Osteoblast (primary cell): ENCODE results near the gene LRRC66. TPM values are rescaled to one million over a fixed set of nuclear protein-coding genes. Genes with fewer than 3 reads are reported as not detected.

Experiments used
- DNase-seq: peaks from one replicate; pipeline ENCODE4 v3.0.0; 2011; ENCODE audit warnings: low spot score, mixed read lengths; ENCODE audit not compliant: insufficient read length; ENCODE audit errors: missing footprints
- H2AFZ ChIP-seq: 2 replicates; pipeline ENCODE4 v1.6.0; 2011; ENCODE audit warnings: mild to moderate bottlenecking, low read length
- H3K27ac ChIP-seq: 2 replicates; pipeline ENCODE4 v1.5.1; 2011; ENCODE audit warnings: mild to moderate bottlenecking, low read depth, low read length, moderate library complexity
- H3K27me3 ChIP-seq: 2 replicates; pipeline ENCODE4 v1.6.0; 2012; ENCODE audit warnings: mild to moderate bottlenecking, control low read depth, inconsistent platforms, low read length, moderate library complexity; ENCODE audit not compliant: insufficient read depth
- H3K36me3 ChIP-seq: 2 replicates; pipeline ENCODE4 v1.5.1; 2011; ENCODE audit warnings: mild to moderate bottlenecking, low read length, control low read depth, moderate library complexity; ENCODE audit not compliant: insufficient read depth
- H3K4me1 ChIP-seq: 2 replicates; pipeline ENCODE4 v1.5.1; 2011; ENCODE audit warnings: mild to moderate bottlenecking, low read length, control low read depth, moderate library complexity; ENCODE audit not compliant: insufficient read depth
- H3K4me2 ChIP-seq: 2 replicates; pipeline ENCODE4 v1.6.0; 2011; ENCODE audit warnings: mild to moderate bottlenecking, low read length; ENCODE audit not compliant: insufficient read depth
- H3K4me3 ChIP-seq: fragments of 200-600 bp; sonication (generic); 3 replicates; pipeline ENCODE4 v1.5.1; 2012; ENCODE audit warnings: mild to moderate bottlenecking, low read length, inconsistent platforms; ENCODE audit not compliant: insufficient read depth
- H3K79me2 ChIP-seq: 2 replicates; pipeline ENCODE4 v1.6.0; 2012; ENCODE audit warnings: mild to moderate bottlenecking, low read length, control low read depth, inconsistent platforms; ENCODE audit not compliant: insufficient read depth
- H3K9me3 ChIP-seq: 2 replicates; pipeline ENCODE4 v1.5.1; 2011; ENCODE audit warnings: low read depth, low read length, control low read depth
- H4K20me1 ChIP-seq: 2 replicates; pipeline ENCODE4 v1.6.0; 2012; ENCODE audit warnings: mild to moderate bottlenecking, low read length, control low read depth; ENCODE audit not compliant: insufficient read depth
- total RNA-seq: library from RNA; depleted of rRNA; stranded (reverse); fragments of >200 nt; gene quantifications from 2 replicates; pipeline ENCODE4 v1.2.3, GENCODE V29; 2012
- TF ChIP-seq, protein P1 (sequence below): IDR thresholded peaks from 2 replicates; pipeline ENCODE4 v1.5.1; 2011; ENCODE audit warnings: mild to moderate bottlenecking, low read depth, low read length, moderate library complexity; ENCODE audit errors: extremely low read depth

The LRRC66 gene
- total RNA-seq, 1 donor, result 0.36 TPM

DNA sequence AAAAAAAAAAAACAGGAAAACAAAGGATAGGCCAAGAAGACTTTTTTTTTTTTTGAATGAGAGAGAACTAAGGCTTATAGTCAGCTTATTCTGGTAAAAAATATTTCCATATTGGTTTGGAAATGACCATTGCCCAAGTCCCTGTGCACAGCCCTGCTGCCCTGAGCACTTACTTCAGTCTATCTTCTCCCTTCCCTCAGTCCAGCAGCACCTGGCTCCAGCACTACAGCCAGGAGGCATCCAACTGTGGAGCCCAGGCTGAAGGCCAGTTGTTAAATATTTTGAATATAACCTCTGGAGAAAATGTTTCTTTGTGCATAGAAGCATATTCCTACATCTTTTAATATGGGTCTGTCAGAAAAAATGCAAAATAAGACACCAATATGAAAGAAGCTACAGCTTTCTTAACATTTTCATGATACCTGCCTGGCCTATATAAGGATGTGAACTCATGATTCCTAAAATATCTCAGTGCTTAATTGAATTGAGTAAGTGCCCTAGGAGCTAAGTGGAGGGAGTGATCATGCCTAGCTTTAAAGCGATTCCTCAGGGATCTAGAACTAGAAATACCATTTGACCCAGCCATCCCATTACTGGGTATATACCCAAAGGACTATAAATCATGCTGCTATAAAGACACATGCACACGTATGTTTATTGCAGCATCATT is 14.4 kb downstream of the LRRC66 start:
- no peak overlapping the region for H3K27ac ChIP-seq
- no peak overlapping the region for H2AFZ ChIP-seq
- H4K20me1 ChIP-seq, result no peaks in the 10 kb centered on the region
- H3K4me1 ChIP-seq, result no peaks in the 10 kb centered on the region
- no peaks in the 10 kb centered on the region for H3K27me3 ChIP-seq
- H3K79me2 ChIP-seq, result no peaks in the 10 kb centered on the region
- H3K9me3 ChIP-seq, result no peaks in the 10 kb centered on the region
- no peak overlapping the region for H3K4me3 ChIP-seq
- DNase-seq, result no peak
- TF ChIP-seq, protein P1, sequence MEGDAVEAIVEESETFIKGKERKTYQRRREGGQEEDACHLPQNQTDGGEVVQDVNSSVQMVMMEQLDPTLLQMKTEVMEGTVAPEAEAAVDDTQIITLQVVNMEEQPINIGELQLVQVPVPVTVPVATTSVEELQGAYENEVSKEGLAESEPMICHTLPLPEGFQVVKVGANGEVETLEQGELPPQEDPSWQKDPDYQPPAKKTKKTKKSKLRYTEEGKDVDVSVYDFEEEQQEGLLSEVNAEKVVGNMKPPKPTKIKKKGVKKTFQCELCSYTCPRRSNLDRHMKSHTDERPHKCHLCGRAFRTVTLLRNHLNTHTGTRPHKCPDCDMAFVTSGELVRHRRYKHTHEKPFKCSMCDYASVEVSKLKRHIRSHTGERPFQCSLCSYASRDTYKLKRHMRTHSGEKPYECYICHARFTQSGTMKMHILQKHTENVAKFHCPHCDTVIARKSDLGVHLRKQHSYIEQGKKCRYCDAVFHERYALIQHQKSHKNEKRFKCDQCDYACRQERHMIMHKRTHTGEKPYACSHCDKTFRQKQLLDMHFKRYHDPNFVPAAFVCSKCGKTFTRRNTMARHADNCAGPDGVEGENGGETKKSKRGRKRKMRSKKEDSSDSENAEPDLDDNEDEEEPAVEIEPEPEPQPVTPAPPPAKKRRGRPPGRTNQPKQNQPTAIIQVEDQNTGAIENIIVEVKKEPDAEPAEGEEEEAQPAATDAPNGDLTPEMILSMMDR, result no peak
- H3K36me3 ChIP-seq, result no peaks in the 10 kb centered on the region
- no peak overlapping the region for H3K4me2 ChIP-seq

DNA sequence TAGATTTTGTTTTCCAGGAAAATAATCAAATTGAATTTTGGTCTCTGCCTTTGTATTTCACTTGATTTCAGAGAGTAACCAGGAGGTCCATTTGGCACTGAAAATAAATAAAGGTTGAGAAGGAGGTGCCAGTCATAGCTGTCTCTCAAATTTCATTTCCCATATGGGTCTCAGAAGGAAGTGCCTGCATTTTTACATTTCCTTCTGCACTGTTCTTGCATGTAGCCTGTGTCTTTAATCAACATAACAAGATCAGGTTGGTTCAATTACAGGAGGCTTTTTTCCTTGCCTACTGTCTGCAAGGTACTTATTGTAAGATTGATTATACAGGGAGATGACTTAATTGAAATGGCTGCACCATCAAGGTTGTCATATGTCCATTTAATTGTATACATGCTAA is 15.7 kb downstream of the LRRC66 start:
- TF ChIP-seq, protein P1, result no peak
- Histone ChIP-seq H2AFZ (no peak overlapping the region), H3K4me3 (no peak overlapping the region), H3K27me3 (no peaks in the 10 kb centered on the region), H3K79me2 (no peaks in the 10 kb centered on the region), H3K36me3 (no peaks in the 10 kb centered on the region), H3K4me2 (no peak overlapping the region), H4K20me1 (no peaks in the 10 kb centered on the region), H3K9me3 (no peaks in the 10 kb centered on the region), H3K27ac (no peak overlapping the region), H3K4me1 (no peaks in the 10 kb centered on the region)
- DNase-seq, result no peak

DNA sequence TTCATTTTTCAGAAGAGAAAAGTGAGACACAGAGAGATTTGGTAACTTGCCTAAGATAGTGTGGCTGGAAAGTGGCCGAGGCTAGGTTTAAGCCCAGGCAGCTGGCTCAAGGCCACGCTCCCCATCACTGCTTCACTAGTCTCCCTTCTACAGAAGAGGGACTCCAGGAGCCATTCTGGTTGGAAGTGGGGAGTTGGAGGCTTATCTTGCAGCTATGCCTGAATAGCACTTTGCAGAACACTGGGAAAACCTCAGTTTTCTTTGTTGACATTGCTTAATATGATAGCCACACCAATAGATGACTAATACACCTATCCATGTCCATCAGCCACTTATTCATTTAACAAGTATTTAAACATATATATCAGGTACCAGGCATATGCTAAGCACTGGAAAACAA is 18.5 kb downstream of the LRRC66 start:
- Histone ChIP-seq H3K4me1 (no peaks in the 10 kb centered on the region), H3K9me3 (no peaks in the 10 kb centered on the region), H4K20me1 (no peaks in the 10 kb centered on the region), H3K36me3 (no peaks in the 10 kb centered on the region), H3K79me2 (no peaks in the 10 kb centered on the region), H3K27ac (no peak overlapping the region), H3K4me3 (no peak overlapping the region), H3K4me2 (no peak overlapping the region), H3K27me3 (no peaks in the 10 kb centered on the region), H2AFZ (no peak overlapping the region)
- TF ChIP-seq, protein P1, result no peak
- no peak for DNase-seq

DNA sequence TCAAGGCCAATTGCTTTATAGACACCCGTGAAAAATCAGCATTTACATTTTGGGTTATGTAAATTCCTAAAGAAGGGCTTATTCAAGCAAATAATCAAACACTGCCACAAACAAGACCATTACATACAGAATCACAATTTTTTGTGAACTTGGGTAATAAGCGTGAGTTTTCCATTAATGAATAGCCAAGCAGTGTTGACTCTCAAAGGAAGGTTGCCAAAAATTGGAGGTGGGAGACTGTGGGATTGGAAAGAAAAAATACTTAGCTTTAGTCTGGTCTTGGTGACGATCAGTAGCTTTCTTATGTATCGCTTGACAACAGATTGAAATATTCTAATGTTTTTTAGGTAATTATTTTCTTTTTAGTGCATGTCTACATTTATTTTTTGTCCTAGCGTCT is 20.9 kb downstream of the LRRC66 start:
- TF ChIP-seq, protein P1, result no peak
- Histone ChIP-seq H3K4me3 (no peak overlapping the region), H3K27ac (no peak overlapping the region), H3K9me3 (no peaks in the 10 kb centered on the region), H3K27me3 (no peaks in the 10 kb centered on the region), H2AFZ (no peak overlapping the region), H3K36me3 (no peaks in the 10 kb centered on the region), H3K79me2 (no peaks in the 10 kb centered on the region), H4K20me1 (no peaks in the 10 kb centered on the region), H3K4me2 (no peak overlapping the region), H3K4me1 (no peaks in the 10 kb centered on the region)
- DNase-seq, result no peak
